IMR-90 (cell line): ENCODE measurements around the gene KLHL29. TPM values are rescaled to one million over a fixed set of nuclear protein-coding genes. Genes with fewer than 3 reads are reported as not detected.

ENCODE experiments used
- ATAC-seq: fragments of 200-7000 bp; cut with Tn5 transposase; 2 replicates; pipeline ENCODE4 v1.9.1; 2020; ENCODE audit warnings: low read depth, mild to moderate bottlenecking, moderate library complexity
- BruUV-seq: library from RNA; stranded (reverse); fragments of 400-500 nt; replicated peaks from 2 replicates; lab custom pipeline; 2021; lab: Mats Ljungman, UMichigan
- CTCF ChIA-PET: fragments of 300-600 bp; formaldehyde crosslinking; extraction: SDS; loops from one replicate; lab custom pipeline; 2021; ENCODE audit warnings: antibody characterized with exemption; lab: Yijun Ruan, JAX
- POLR2A ChIA-PET: fragments of 300-600 bp; sonication (Branson Sonifier 250); formaldehyde crosslinking; loops from one replicate; lab custom pipeline; 2022; ENCODE audit warnings: antibody characterized with exemption; ENCODE audit not compliant: unreplicated experiment; lab: Charles Lee
- DNase-seq: peaks from one replicate; pipeline ENCODE4 v3.0.0; 2013
- H2AFZ ChIP-seq: replicated peaks from 2 replicates; pipeline ENCODE3; 2013; ENCODE audit warnings: low read length, mild to moderate bottlenecking; ENCODE audit not compliant: poor library complexity
- H2AK5ac ChIP-seq: 2 replicates; pipeline ENCODE4 v1.6.1; 2013; ENCODE audit warnings: low read depth, low read length, inconsistent platforms
- H2AK9ac ChIP-seq: replicated peaks from 2 replicates; pipeline ENCODE3; 2013; ENCODE audit warnings: mild to moderate bottlenecking, low read depth, low read length, moderate library complexity; ENCODE audit not compliant: poor library complexity
- H2BK120ac ChIP-seq: 2 replicates; pipeline ENCODE4 v1.6.1; 2013; ENCODE audit warnings: low read depth, low read length, inconsistent platforms
- H2BK15ac ChIP-seq: 3 replicates; pipeline ENCODE4 v1.6.1; 2013; ENCODE audit warnings: low read depth, low read length, inconsistent platforms
- H2BK20ac ChIP-seq: 2 replicates; pipeline ENCODE4 v1.6.1; 2013; ENCODE audit warnings: low read depth, mild to moderate bottlenecking, inconsistent platforms, low read length, moderate library complexity
- H2BK5ac ChIP-seq: 2 replicates; pipeline ENCODE4 v1.6.1; 2013; ENCODE audit warnings: mild to moderate bottlenecking, low read depth, low read length, inconsistent platforms; ENCODE audit not compliant: poor library complexity, severe bottlenecking
- H3K14ac ChIP-seq: replicated peaks from 2 replicates; pipeline ENCODE4 v1.6.1; 2013; ENCODE audit warnings: low read depth, low read length, inconsistent platforms
- H3K18ac ChIP-seq: 2 replicates; pipeline ENCODE4 v1.6.1; 2013; ENCODE audit warnings: low read depth, low read length, control low read depth
- H3K23ac ChIP-seq: 2 replicates; pipeline ENCODE4 v1.6.1; 2013; ENCODE audit warnings: low read depth, low read length, inconsistent platforms
- H3K27ac ChIP-seq: 2 replicates; pipeline ENCODE4 v1.5.1; 2013; ENCODE audit warnings: mild to moderate bottlenecking, control low read depth, low read length; ENCODE audit not compliant: insufficient read depth
- H3K27me3 ChIP-seq: 2 replicates; pipeline ENCODE4 v1.6.1; 2013; ENCODE audit warnings: low read length; ENCODE audit not compliant: control insufficient read depth, insufficient read depth
- H3K36me3 ChIP-seq: 2 replicates; pipeline ENCODE4 v1.6.1; 2013; ENCODE audit warnings: low read length, mixed read lengths; ENCODE audit not compliant: control insufficient read depth, insufficient read depth
- H3K4ac ChIP-seq: 2 replicates; pipeline ENCODE4 v1.6.1; 2013; ENCODE audit warnings: low read depth, low read length, inconsistent platforms
- H3K4me1 ChIP-seq: 2 replicates; pipeline ENCODE4 v1.6.1; 2013; ENCODE audit warnings: low read length, mixed read lengths; ENCODE audit not compliant: control insufficient read depth, insufficient read depth
- H3K4me2 ChIP-seq: 2 replicates; pipeline ENCODE4 v1.6.1; 2013; ENCODE audit warnings: low read depth, mild to moderate bottlenecking, control low read depth, low read length, moderate library complexity
- H3K4me3 ChIP-seq: 2 replicates; pipeline ENCODE4 v1.5.1; 2013; ENCODE audit warnings: low read depth, mild to moderate bottlenecking, control low read depth, low read length, moderate library complexity; ENCODE audit not compliant: insufficient read depth
- H3K56ac ChIP-seq: 2 replicates; pipeline ENCODE4 v1.6.1; 2013; ENCODE audit warnings: low read length, inconsistent platforms; ENCODE audit not compliant: insufficient read depth; ENCODE audit errors: extremely low read depth
- H3K79me1 ChIP-seq, 2 experiments: 2 replicates each; pipeline ENCODE4 v1.6.1; 2013; ENCODE audit warnings: low read length in 2 of 2, inconsistent platforms in 1 of 2, low read depth in 1 of 2
- H3K9ac ChIP-seq: 2 replicates; pipeline ENCODE4 v1.6.1; 2013; ENCODE audit warnings: low read depth, low read length, control low read depth
- H3K9me1 ChIP-seq: 2 replicates; pipeline ENCODE4 v1.6.1; 2013; ENCODE audit warnings: low read length, inconsistent platforms; ENCODE audit not compliant: insufficient read depth
- H3K9me3 ChIP-seq: 2 replicates; pipeline ENCODE4 v1.6.1; 2013; ENCODE audit warnings: low read length; ENCODE audit not compliant: control insufficient read depth, insufficient read depth
- H4K20me1 ChIP-seq: 2 replicates; pipeline ENCODE4 v1.6.1; 2013; ENCODE audit warnings: low read length, inconsistent platforms; ENCODE audit not compliant: insufficient read depth
- H4K5ac ChIP-seq: 2 replicates; pipeline ENCODE4 v1.6.1; 2013; ENCODE audit warnings: mild to moderate bottlenecking, low read depth, low read length, control low read depth
- H4K8ac ChIP-seq, 2 experiments: 2 replicates each; pipeline ENCODE4 v1.6.1; 2013; ENCODE audit warnings: low read depth in 2 of 2, low read length in 2 of 2, control low read depth in 1 of 2, inconsistent platforms in 1 of 2
- H4K91ac ChIP-seq: 2 replicates; pipeline ENCODE4 v1.6.1; 2013; ENCODE audit warnings: low read depth, low read length, inconsistent platforms; ENCODE audit not compliant: insufficient read depth
- CHD1 ChIP-seq: IDR thresholded peaks from 2 replicates; pipeline ENCODE4 v1.6.1; 2012; ENCODE audit warnings: low read depth, low read length, improper control_type of control experiment
- CTCF ChIP-seq: conservative IDR thresholded peaks from 2 replicates; pipeline ENCODE4 v1.5.1; 2012; ENCODE audit warnings: mild to moderate bottlenecking, low read depth, low read length, improper control_type of control experiment
- ELK1 ChIP-seq: fragments of 150-350 bp; IDR thresholded peaks from 2 replicates; pipeline ENCODE4 v1.6.1; 2016; ENCODE audit warnings: low read depth, mild to moderate bottlenecking, low read length, moderate library complexity, borderline replicate concordance
- FOS ChIP-seq: fragments of 150-350 bp; IDR thresholded peaks from 2 replicates; pipeline ENCODE4 v1.6.1; 2016; ENCODE audit warnings: low read depth, low read length
- MAZ ChIP-seq: IDR thresholded peaks from 2 replicates; pipeline ENCODE4 v1.6.1; 2012; ENCODE audit warnings: low read depth, mild to moderate bottlenecking, low read length, improper control_type of control experiment, moderate library complexity, borderline replicate concordance
- POLR2A ChIP-seq: IDR thresholded peaks from 2 replicates; pipeline ENCODE4 v1.6.1; 2012; ENCODE audit warnings: mild to moderate bottlenecking, low read depth, low read length
- RAD21 ChIP-seq: IDR thresholded peaks from 2 replicates; pipeline ENCODE4 v1.6.1; 2012; ENCODE audit warnings: low read length, improper control_type of control experiment
- RCOR1 ChIP-seq: IDR thresholded peaks from 2 replicates; pipeline ENCODE4 v1.6.1; 2012; ENCODE audit warnings: mild to moderate bottlenecking, low read length, improper control_type of control experiment; ENCODE audit not compliant: insufficient replicate concordance
- RFX5 ChIP-seq: IDR thresholded peaks from 2 replicates; pipeline ENCODE4 v1.8.0; 2012; ENCODE audit warnings: low read depth, mild to moderate bottlenecking, low read length, moderate library complexity
- USF2 ChIP-seq: fragments of 150-350 bp; IDR thresholded peaks from 2 replicates; pipeline ENCODE4 v1.6.1; 2017; ENCODE audit warnings: mild to moderate bottlenecking, antibody characterized with exemption, low read length, low read depth
- WGBS, 2 experiments: methylation state at CpG; one replicate each; pipeline versions ENCODE4 v1.1.5 to v1.1.7; 2013; ENCODE audit warnings: missing lambda C conversion rate in 2 of 2; ENCODE audit not compliant: insufficient read length in 1 of 2; ENCODE audit errors: extremely low coverage in 2 of 2; 5-methylcytosine and 5-hydroxymethylcytosine counted together
- dilution Hi-C: fragments of 300-500 bp; cut with HindIII; formaldehyde crosslinking; loops from one replicate; pipeline ENCODE4 v1.14.3; 2018; ENCODE audit warnings: low sequenced_read_pairs; ENCODE audit not compliant: unreplicated experiment
- in situ Hi-C: fragments of 300-500 bp; cut with MboI; formaldehyde crosslinking; loops from 3 replicates; pipeline ENCODE4 v1.14.3; 2019; ENCODE audit warnings: low sequenced_read_pairs, inconsistent platforms, mixed read lengths
- intact Hi-C: fragments of 100-400 bp; cut with micrococcal nuclease; formaldehyde crosslinking; loops from 2 replicates; pipeline ENCODE4 v1.10.0; 2022
- polyA plus RNA-seq, 3 experiments: library from polyadenylated mRNA; depleted of rRNA; stranded (reverse); fragments of >200 nt; gene quantifications; 2 replicates each; pipeline ENCODE4 v1.2.3, GENCODE V29; 2012; ENCODE audit warnings: low replicate concordance in 1 of 3
- total RNA-seq: library from RNA; depleted of rRNA; stranded (reverse); fragments of >200 nt; gene quantifications from 2 replicates; pipeline ENCODE4 v1.2.3, GENCODE V29; 2012

KLHL29 gene
- total and polyA plus RNA-seq, 2 of the 4 experiments (the other 2 are of a cell fraction): 2.0 to 8.0 TPM

- no TSS peak for BruUV-seq
- POLR2A ChIA-PET: no interaction called here
Observed at GRCh38 chr2:23683001-23683400, 298.0 kb downstream of the KLHL29 start.

More at GRCh38 chr2:23683001-23683400, 298.0 kb downstream of the KLHL29 start:
- Histone ChIP-seq H3K14ac (no peak overlapping the region), H2BK5ac (no peak overlapping the region), H2BK20ac (no peak overlapping the region), H3K4me1 (no peaks in the 10 kb centered on the region), H3K4ac (no peak overlapping the region), H2AK9ac (peak overlapping the region; percentile 58), H4K91ac (no peak overlapping the region), H3K27ac (no peak overlapping the region), H3K4me3 (no peak overlapping the region), H3K36me3 (peaks cover 19% of the 10 kb centered on the region), H2BK120ac (no peak overlapping the region), H2AK5ac (no peak overlapping the region), H4K20me1 (peaks cover 4% of the 10 kb centered on the region), H4K8ac (no peak overlapping the region), H3K79me1 (no peaks in the 10 kb centered on the region), H2BK15ac (no peak overlapping the region), H3K23ac (no peak overlapping the region), H3K9me3 (peaks cover 7% of the 10 kb centered on the region), H3K4me2 (no peak overlapping the region), H3K9ac (no peak overlapping the region), H3K9me1 (no peaks in the 10 kb centered on the region), H3K56ac (no peak overlapping the region), H3K18ac (no peak overlapping the region), H4K5ac (no peak overlapping the region), H2AFZ (no peak overlapping the region), H3K27me3 (no peaks in the 10 kb centered on the region)
- no peak for ATAC-seq
- intact Hi-C loops (no loop called here), in situ Hi-C loops (no loop called here), dilution Hi-C loops (no loop called here)
- CTCF ChIA-PET: no interaction called here
- no CpG with 5 or more reads among the region's 7 CpGs for WGBS, 2 experiments
- no peak for TF ChIP-seq RCOR1
- no peak for TF ChIP-seq USF2
- TF ChIP-seq FOS: no peak
- TF ChIP-seq RFX5: no peak
- TF ChIP-seq ELK1: no peak
- TF ChIP-seq RAD21: no peak
- no peak for TF ChIP-seq POLR2A
- no peak for TF ChIP-seq CTCF
- TF ChIP-seq CHD1: no peak
- TF ChIP-seq MAZ: no peak
- no peak for DNase-seq
